Adipocyte (in vitro differentiated cells): ENCODE measurements around the gene HUNK.
"Not testable (repeated sequence)": the region's sequence is repeated elsewhere in the genome, so short reads cannot be mapped to it uniquely, and the experiment has no call there.

Source experiments
- DNase-seq: peaks from one replicate; pipeline ENCODE4 v3.0.0-alpha.2; 2015; ENCODE audit warnings: low read depth
- H3K27me3 ChIP-seq: replicated peaks from 2 replicates; pipeline ENCODE4 v1.7.0; 2013; ENCODE audit warnings: mild to moderate bottlenecking, low read length, moderate library complexity; ENCODE audit not compliant: control insufficient read depth, insufficient read depth
- H3K36me3 ChIP-seq: 2 replicates; pipeline ENCODE4 v1.7.0; 2013; ENCODE audit warnings: low read length, mild to moderate bottlenecking, moderate library complexity; ENCODE audit not compliant: control insufficient read depth, insufficient read depth, severe bottlenecking
- H3K4me1 ChIP-seq: 2 replicates; pipeline ENCODE4 v1.7.0; 2013; ENCODE audit warnings: mild to moderate bottlenecking, low read length, moderate library complexity; ENCODE audit not compliant: control insufficient read depth, insufficient read depth
- H3K4me3 ChIP-seq: 2 replicates; pipeline ENCODE4 v1.7.0; 2013; ENCODE audit warnings: mild to moderate bottlenecking, low read length, moderate library complexity
- H3K9ac ChIP-seq: 2 replicates; pipeline ENCODE4 v1.7.0; 2013; ENCODE audit warnings: mild to moderate bottlenecking, low read length, moderate library complexity
- H3K9me3 ChIP-seq: 2 replicates; pipeline ENCODE4 v1.7.0; 2013; ENCODE audit warnings: mild to moderate bottlenecking, low read length, moderate library complexity; ENCODE audit not compliant: control insufficient read depth

The HUNK gene

DNA sequence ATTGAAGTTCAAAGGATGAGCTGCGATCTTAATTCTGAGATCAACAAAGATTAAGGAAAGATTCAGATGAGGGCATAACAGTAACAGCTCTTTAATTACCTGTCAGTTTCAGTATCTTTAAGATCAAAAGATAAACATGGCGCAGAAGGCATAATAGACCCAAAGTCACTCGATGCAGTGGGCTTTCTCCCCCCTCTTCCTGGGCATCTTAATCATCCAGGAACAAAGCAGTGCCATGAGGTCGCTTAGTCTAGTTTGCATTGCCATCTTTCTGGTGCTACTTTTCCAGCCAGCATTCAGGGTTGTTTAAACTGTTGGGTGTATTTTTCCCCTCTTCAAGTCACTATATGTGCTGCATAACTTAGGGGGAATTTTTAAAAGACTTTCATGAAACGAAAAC lies 72.3 kb downstream of the HUNK start:
- Histone ChIP-seq H3K36me3 (no peaks in the 10 kb centered on the region), H3K4me3 (no peak overlapping the region), H3K27me3 (no peaks in the 10 kb centered on the region), H3K4me1 (peaks cover 15% of the 10 kb centered on the region), H3K9ac (no peak overlapping the region), H3K9me3 (no peaks in the 10 kb centered on the region)
- no peak for DNase-seq

DNA sequence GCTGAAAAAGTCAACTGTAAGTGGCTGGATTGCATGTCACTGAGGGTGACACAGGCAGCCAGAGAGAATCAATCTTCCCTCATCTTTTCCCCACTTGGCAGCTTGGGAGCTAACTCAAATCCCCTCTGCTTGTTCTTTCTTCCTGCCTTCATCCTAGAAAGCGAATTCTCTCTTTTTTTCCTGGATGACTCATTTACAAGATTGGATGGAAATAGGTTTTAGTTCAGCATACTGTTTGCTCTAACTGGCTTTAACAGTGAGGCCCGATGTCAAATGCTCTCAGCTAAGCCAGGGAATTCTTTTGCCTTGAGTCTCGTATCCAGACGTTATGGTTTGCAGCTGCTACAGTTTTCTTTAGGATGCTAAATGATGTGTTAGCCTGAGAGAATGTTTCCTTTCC lies 72.7 kb downstream of the HUNK start:
- H3K4me3 ChIP-seq, result peak overlapping the region; percentile 2
- no peaks in the 10 kb centered on the region for H3K9me3 ChIP-seq
- no peaks in the 10 kb centered on the region for H3K27me3 ChIP-seq
- peaks cover 15% of the 10 kb centered on the region for H3K4me1 ChIP-seq
- no peaks in the 10 kb centered on the region for H3K36me3 ChIP-seq
- no peak overlapping the region for H3K9ac ChIP-seq
- peak; percentile 89 for DNase-seq

DNA sequence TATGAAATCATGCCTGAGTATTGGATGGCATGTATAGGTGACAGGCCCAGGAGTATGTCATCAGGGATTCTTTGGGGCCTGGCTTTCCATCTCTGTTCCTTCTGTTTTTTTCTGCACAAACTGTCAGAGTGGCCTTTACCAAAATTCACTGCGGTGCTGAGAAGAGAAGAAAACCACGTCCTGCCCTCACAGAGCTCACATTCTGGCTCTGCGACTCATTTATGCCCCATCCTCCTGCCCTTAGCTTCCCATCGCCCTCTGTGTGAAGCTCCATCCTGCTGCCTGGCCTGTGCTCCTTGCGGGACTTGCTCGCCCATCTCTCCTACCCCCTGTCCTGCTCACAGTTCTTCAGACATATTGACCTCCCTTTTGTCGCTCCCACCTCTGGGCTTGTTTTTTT lies 73.4 kb downstream of the HUNK start:
- Histone ChIP-seq H3K36me3 (no peaks in the 10 kb centered on the region), H3K4me3 (peak overlapping the region; percentile 2), H3K4me1 (peaks cover 15% of the 10 kb centered on the region), H3K27me3 (no peaks in the 10 kb centered on the region), H3K9ac (no peak overlapping the region), H3K9me3 (no peaks in the 10 kb centered on the region)
- DNase-seq, result no peak

DNA sequence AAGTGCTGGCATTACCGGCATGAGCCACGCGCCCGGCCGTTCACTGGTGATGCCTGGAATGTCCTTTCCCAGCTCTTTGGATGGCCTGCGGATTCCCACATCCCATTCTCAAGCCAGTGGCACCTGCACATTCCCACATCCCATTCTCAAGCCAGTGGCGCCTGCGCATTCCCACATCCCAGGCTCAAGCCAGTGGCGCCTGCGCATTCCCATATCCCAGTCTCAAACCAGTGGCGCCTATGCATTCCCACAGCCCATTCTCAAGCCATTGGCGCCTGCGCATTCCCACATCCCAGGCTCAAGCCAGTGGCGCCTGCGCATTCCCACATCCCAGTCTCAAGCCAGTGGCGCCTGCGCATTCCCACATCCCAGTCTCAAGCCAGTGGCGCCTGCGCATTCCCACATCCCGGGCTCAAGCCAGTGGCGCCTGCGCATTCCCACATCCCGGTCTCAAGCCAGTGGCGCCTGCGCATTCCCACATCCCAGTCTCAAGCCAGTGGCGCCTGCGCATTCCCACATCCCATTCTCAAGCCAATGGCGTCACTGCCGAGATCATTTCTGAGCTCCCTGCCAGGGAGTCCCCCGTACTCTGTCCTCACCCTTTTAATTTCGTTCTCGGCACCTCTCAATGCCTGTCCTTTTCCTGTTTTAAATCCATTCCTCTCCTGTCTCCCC lies 74.2 kb downstream of the HUNK start:
- H3K4me1 ChIP-seq, result peaks cover 15% of the 10 kb centered on the region
- H3K4me3 ChIP-seq, H3K27me3 ChIP-seq, DNase-seq, H3K9me3 ChIP-seq, H3K9ac ChIP-seq, H3K36me3 ChIP-seq: not testable (repeated sequence)

DNA sequence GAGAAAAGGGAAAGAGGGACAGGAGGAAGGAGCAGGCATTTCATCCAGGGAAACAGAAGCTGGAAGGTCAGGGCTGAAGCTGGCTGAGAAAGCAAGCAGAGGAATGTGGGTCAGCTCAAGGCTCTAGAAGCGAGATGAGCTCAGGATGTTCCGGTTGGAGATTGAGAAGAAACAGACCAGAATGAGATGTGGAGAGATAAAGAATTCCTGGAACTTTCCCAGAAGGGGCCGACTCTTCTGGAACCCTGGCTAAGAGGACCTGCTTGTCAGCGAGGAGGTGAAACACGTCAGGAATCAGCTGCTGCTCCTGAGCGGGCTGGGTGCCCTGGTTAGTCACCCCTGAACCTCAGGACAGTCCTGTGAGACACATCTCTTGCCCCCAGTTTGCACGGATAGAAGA lies 75.9 kb downstream of the HUNK start:
- H3K27me3 ChIP-seq, result no peaks in the 10 kb centered on the region
- peaks cover 15% of the 10 kb centered on the region for H3K4me1 ChIP-seq
- H3K9me3 ChIP-seq, result no peaks in the 10 kb centered on the region
- DNase-seq, result no peak
- H3K4me3 ChIP-seq, result no peak overlapping the region
- H3K9ac ChIP-seq, result no peak overlapping the region
- H3K36me3 ChIP-seq, result no peaks in the 10 kb centered on the region

GRCh38 chr21:31952828-31953227 lies 80.0 kb downstream of the HUNK start:
- Histone ChIP-seq H3K36me3 (no peaks in the 10 kb centered on the region), H3K4me1 (no peaks in the 10 kb centered on the region), H3K9ac (no peak overlapping the region), H3K4me3 (no peak overlapping the region), H3K27me3 (no peaks in the 10 kb centered on the region), H3K9me3 (no peaks in the 10 kb centered on the region)
- peak; percentile 78 for DNase-seq

DNA sequence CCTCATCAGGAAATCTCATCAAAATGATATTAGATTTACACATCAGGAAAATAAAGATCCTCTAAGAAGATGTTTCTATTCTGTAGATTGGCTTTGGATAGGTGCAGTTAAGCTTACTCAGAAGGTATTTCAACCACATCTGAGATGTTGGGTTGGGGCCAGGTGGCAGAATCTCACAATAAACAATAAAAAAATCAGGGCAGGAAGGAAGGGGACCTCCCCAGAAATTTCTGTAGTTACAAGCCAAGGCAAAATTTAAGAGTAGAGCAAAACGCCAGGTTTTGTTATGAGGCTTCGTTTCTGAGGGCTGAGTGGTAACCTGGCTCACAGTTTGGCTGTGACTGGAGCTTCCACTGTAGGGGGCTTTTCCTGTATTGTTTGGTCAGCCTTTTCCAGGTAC lies 84.8 kb downstream of the HUNK start:
- no peak for DNase-seq

DNA sequence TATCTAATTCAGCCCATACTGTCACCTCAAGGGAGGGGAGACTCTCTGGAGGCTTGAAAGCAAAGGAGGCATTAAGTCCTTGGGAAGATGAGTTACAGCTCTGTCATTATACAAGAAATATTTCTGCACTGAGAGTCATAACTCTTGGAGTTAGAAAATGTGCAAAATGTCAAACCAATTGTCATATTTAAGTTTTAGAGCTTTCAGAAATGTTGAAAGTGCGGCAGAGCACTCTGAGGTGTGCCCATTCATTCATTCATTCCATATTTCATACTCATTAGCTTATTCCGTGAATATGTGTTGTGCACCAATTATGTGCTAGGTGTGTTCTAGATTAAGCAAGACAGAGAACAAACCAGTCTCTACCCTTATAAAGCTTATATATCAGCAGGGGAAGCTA lies 87.1 kb downstream of the HUNK start:
- H3K4me3 ChIP-seq, result no peak overlapping the region
- no peaks in the 10 kb centered on the region for H3K36me3 ChIP-seq
- H3K9ac ChIP-seq, result no peak overlapping the region
- no peaks in the 10 kb centered on the region for H3K4me1 ChIP-seq
- H3K9me3 ChIP-seq, result no peaks in the 10 kb centered on the region
- no peak for DNase-seq
- H3K27me3 ChIP-seq, result no peaks in the 10 kb centered on the region

More for the DNA sequence above, 84.8 kb downstream of the HUNK start:
- Histone ChIP-seq H3K9ac (no peak overlapping the region), H3K4me1 (no peaks in the 10 kb centered on the region), H3K36me3 (no peaks in the 10 kb centered on the region), H3K27me3 (no peaks in the 10 kb centered on the region), H3K4me3 (no peak overlapping the region), H3K9me3 (no peaks in the 10 kb centered on the region)

DNA sequence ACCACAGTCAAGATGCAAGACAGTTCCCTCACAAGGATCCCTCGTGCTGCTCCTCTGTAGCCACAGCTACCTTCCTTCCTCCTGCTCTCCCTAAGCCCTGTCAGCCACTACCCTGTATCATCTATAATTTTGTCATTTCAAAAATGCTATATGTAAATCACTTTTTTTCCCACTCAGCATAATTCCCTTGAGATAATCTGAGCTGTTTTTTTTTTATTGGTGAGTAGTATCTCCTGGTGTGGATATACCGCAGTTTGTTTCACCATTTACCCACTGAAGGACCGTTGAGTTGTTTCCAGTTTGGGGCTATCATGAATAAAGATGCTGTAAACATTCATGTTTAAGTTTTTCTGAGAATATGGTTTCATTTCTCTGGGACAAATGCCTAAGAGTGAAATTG lies 88.2 kb downstream of the HUNK start:
- Histone ChIP-seq H3K36me3 (no peaks in the 10 kb centered on the region), H3K27me3 (no peaks in the 10 kb centered on the region), H3K9ac (no peak overlapping the region), H3K4me3 (no peak overlapping the region), H3K9me3 (no peaks in the 10 kb centered on the region), H3K4me1 (no peaks in the 10 kb centered on the region)
- DNase-seq, result no peak

DNA sequence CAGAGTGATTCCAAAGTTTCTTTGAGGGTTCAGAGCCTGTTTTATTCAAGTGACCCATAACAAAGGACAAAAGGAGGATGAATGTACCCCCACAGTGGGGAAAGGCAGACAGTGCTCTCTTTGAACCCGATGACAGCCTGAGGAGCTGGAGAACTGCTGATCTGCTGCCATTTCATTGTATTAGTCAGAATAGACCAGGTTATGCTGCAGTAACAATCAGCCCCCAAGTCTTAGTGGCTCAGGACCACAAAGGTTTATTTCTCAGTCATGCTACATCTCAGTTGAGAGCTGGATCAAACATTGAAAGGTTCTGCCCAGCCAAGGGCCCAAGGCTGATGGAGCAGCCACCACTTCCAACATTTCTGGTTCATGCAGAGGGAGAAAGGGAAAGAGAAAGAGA lies 88.9 kb downstream of the HUNK start:
- Histone ChIP-seq H3K9ac (no peak overlapping the region), H3K36me3 (no peaks in the 10 kb centered on the region), H3K27me3 (no peaks in the 10 kb centered on the region), H3K4me3 (no peak overlapping the region), H3K4me1 (no peaks in the 10 kb centered on the region), H3K9me3 (no peaks in the 10 kb centered on the region)
- DNase-seq, result no peak

DNA sequence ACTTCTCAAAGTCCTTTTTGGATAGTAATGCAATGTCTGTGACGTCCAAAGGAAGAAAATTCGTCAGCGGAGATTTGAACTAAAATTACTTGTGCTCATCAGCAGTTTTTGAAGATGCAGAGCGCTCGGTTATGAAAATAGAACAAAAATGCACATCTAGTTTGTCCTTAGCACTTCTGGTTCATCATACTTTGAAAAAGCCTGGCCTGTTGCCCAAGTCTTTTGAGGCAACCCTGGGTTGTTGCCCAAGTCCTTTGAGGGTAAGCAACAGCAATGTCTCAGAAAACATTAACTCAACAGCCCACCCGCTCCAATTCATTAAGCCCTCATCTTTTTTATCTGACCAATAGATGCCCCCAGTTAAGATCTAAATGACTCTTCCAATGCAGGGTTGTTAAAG lies 91.9 kb downstream of the HUNK start:
- Histone ChIP-seq H3K36me3 (no peaks in the 10 kb centered on the region), H3K9ac (no peak overlapping the region), H3K27me3 (no peaks in the 10 kb centered on the region), H3K4me3 (no peak overlapping the region), H3K9me3 (no peaks in the 10 kb centered on the region), H3K4me1 (no peaks in the 10 kb centered on the region)
- peak; percentile 26 for DNase-seq

- no peaks in the 10 kb centered on the region for H3K27me3 ChIP-seq
- H3K4me1 ChIP-seq, result no peaks in the 10 kb centered on the region
- no peak for DNase-seq
- no peak overlapping the region for H3K4me3 ChIP-seq
- no peaks in the 10 kb centered on the region for H3K36me3 ChIP-seq
- H3K9ac ChIP-seq, result no peak overlapping the region
- no peaks in the 10 kb centered on the region for H3K9me3 ChIP-seq
Observed at GRCh38 chr21:31967334-31967733, 94.5 kb downstream of the HUNK start.
